Motor neuron (in vitro differentiated cells): Measurements from ENCODE around the gene RXYLT1. TPM values are rescaled to one million over a fixed set of nuclear protein-coding genes. Genes with fewer than 3 reads are reported as not detected.
"Not testable (repeated sequence)": the region's sequence is repeated elsewhere in the genome, so short reads cannot be mapped to it uniquely, and the experiment has no call there.

ENCODE experiments used
- ATAC-seq, 8 experiments: fragments of 200-7000 bp; cut with Tn5 transposase; replicated peaks in 6 of 8; 2 replicates each; pipeline ENCODE4 v1.8.0; 2021; ENCODE audit warnings: mild to moderate bottlenecking in 8 of 8, moderate library complexity in 8 of 8
- H3K27ac ChIP-seq, 2 donors: fragments of 250-450 bp; sonication (Bioruptor Pico); 2 replicates each; pipeline ENCODE4 v1.9.0; 2021; ENCODE audit warnings: antibody characterized with exemption in 2 of 2, mild to moderate bottlenecking in 2 of 2, moderate library complexity in 1 of 2
- H3K4me1 ChIP-seq, 2 donors: fragments of 250-450 bp; sonication (Bioruptor Pico); replicated peaks in 1 of 2; 2 replicates each; pipeline ENCODE4 v1.6.1; 2021; ENCODE audit warnings: antibody characterized with exemption in 2 of 2, mild to moderate bottlenecking in 2 of 2, moderate library complexity in 1 of 2
- H3K4me3 ChIP-seq, 5 donors: fragments of 250-450 bp; sonication (Bioruptor Pico); 2 replicates each; pipeline ENCODE4 v1.9.0; 2021; ENCODE audit warnings: antibody characterized with exemption in 5 of 5, mild to moderate bottlenecking in 5 of 5, moderate library complexity in 4 of 5
- WGBS, 10 experiments: fragments of 450-650 bp; shearing (Covaris generic); methylation state at CpG; one replicate each; pipeline ENCODE4 v1.0.0; 2022; 5-methylcytosine and 5-hydroxymethylcytosine counted together
- in situ Hi-C, 9 experiments: fragments of 400-800 bp; cut with MboI; loops; one replicate each; pipeline ENCODE4 v1.15.0; 2021; ENCODE audit warnings: low sequenced_read_pairs in 9 of 9, low pct_unique_long_range_greater_than_20kb in 2 of 9; ENCODE audit not compliant: unreplicated experiment in 9 of 9
- total RNA-seq, 8 experiments: library from RNA; unstranded; fragments of 300-600 nt; gene quantifications; 2 replicates each; pipeline versions ENCODE4 v1.2.3 to v1.2.4, GENCODE V29; 2022

Gene RXYLT1
- 10 to 100 TPM; 11.0 to 32.4 (median 17.4) TPM for total RNA-seq

DNA sequence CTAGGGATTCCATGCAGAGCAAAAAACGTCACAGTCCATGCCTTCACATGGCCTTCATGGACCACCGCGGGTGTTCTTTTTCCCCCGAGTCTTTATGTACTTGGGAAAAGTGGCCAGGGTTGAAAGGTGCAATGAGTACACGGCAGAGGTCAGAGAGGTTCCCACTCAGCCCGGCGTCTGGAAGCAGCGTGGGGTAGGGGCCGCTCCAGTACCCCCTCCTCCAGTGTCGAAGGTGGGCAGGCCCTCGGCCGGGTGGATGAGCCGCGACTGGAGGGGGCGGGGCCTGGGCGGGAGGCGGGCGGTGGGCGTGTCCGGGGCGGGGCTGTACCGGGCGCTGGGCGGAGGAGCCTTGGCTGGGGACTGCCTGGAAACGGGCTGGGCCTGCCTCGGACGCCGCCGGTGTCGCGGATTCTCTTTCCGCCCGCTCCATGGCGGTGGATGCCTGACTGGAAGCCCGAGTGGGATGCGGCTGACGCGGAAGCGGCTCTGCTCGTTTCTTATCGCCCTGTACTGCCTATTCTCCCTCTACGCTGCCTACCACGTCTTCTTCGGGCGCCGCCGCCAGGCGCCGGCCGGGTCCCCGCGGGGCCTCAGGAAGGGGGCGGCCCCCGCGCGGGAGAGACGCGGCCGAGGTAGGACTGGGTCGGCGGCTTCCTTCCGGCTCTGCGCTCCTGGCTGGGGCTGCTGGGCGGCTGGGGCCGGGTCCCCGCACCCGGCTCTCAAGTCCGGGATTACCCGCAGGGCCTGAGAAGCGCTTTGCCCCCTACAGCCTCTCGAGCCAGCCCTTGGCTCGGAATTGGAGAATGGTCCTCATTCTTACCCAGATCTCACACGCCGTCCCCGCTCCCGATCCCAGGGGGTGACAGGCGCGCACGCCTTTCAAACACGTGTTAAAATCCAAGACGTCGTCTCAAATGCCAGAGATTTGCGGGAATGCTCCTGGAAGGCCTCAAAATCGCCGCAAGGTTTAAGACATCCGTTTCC lies at the start of gene RXYLT1:
Gene RXYLT1, plus strand, starts transcription at position 412 of the 984 bp plus-strand sequence. Its CDS starts 52 bp downstream, at position 464.
- peak; percentile 93 to 95 (median 94) for ATAC-seq
- Histone ChIP-seq H3K4me1 (peaks cover 0 to 6% of the 10 kb centered on the region in 2 donors), H3K4me3 (peak within 1 kb of the TSS; percentile 57 to 82 (median 68)), H3K27ac (peak within 1 kb of the TSS; percentile 84 to 95)
- in situ Hi-C loops: loop anchor here in 2 of 9 experiments (25.0 kb wide), 2 partner anchors 367 to 667 kb away; no protein-coding TSS in a partner anchor
- WGBS, 10 experiments: 0 to 27% (median 2%) methylated on average over 2 to 17 of the region's 86 CpGs; no CpG with 5 or more reads in 4 of the 10 experiments

- in situ Hi-C loops, H3K27ac ChIP-seq, H3K4me1 ChIP-seq, H3K4me3 ChIP-seq, ATAC-seq: not testable (repeated sequence)
These were observed 46.9 kb upstream of the RXYLT1 start for GRCh38 chr12:63732779-63733178.

GRCh38 chr12:63733585-63733984 lies 46.1 kb upstream of the RXYLT1 start:
- H3K4me1 ChIP-seq, H3K27ac ChIP-seq, ATAC-seq, H3K4me3 ChIP-seq, in situ Hi-C loops: not testable (repeated sequence)
- 50 to 57% methylated on average over 1 of the region's 3 CpGs; no CpG with 5 or more reads in 8 of the 10 experiments for WGBS, 10 experiments

DNA sequence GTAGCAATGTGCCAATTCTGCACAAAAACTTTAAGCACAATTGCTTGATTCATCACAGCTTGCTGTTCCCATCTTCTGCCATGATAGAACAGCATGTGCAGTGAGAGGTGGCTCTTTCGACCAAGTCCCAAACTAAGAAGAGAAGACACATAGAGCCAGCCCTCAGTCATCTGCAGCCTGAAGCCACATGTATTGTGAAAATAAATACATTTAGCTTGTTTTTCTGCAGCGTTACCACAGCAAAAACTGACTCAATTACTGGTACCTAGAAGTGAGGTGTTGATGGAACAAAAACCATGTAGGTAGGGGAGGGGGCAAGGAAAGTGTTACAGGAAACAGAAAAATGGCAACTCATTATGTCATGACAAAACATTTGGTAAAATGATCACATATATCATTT lies 39.2 kb upstream of the RXYLT1 start:
- H3K27ac ChIP-seq, H3K4me3 ChIP-seq, H3K4me1 ChIP-seq, in situ Hi-C loops, ATAC-seq: not testable (repeated sequence)
- no CpG with 5 or more reads among the region's 2 CpGs for WGBS, 10 experiments

- H3K4me3 ChIP-seq, H3K27ac ChIP-seq, H3K4me1 ChIP-seq, ATAC-seq, in situ Hi-C loops: not testable (repeated sequence)
- 20 to 100% (median 80%) methylated on average over 1 of the region's 1 CpG; no CpG with 5 or more reads in 3 of the 10 experiments for WGBS, 10 experiments
These were observed 38.3 kb upstream of the RXYLT1 start for GRCh38 chr12:63741431-63741830.

DNA sequence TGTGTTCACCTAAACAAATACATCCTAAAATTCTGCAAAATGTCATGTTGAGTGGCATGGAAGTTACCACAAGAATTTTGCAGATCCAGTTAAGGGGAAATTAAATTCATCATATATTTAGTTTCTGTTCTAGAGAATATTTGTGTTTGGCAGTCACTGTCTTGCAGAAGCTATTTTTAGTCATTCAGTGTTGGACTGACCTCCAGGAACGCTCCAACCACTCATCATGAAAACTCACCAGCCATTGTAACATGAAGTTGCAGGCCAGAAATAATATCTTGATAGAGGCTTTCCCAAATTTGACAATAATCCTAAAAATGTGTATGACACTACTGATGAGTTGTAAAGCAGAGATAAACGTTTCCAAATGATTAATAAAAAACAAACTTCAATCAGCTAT lies 35.6 kb upstream of the RXYLT1 start:
- not testable (repeated sequence) for ATAC-seq

DNA sequence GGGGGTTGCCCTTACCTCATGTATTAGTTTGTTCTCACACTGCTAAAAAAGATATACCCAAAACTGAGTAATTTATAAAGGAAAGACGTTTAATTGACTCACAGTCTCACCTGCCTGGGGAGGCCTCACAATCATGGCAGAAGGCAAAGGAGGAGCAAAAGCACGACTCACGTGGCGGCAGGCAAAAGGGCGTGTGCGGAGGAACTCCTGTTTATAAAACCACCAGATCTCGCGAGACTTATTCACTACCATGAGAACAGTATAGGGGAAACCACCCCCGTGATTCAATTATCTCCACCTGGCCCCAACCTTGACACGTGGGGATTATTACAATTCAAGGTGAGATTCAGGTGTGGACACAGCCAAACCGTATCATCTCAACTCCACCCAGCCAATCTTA lies 33.2 kb upstream of the RXYLT1 start:
- 0 to 93% (median 81%) methylated on average over 1 to 2 of the region's 11 CpGs; no CpG with 5 or more reads in 4 of the 10 experiments for WGBS, 10 experiments
- H3K4me1 ChIP-seq, ATAC-seq, H3K27ac ChIP-seq, in situ Hi-C loops, H3K4me3 ChIP-seq: not testable (repeated sequence)

More for the DNA sequence above, 35.6 kb upstream of the RXYLT1 start:
- WGBS, 10 experiments: 0 to 80% (median 29%) methylated on average over 1 to 2 of the region's 2 CpGs; no CpG with 5 or more reads in 1 of the 10 experiments
- H3K27ac ChIP-seq, H3K4me3 ChIP-seq, in situ Hi-C loops, H3K4me1 ChIP-seq: not testable (repeated sequence)

- in situ Hi-C loops, H3K4me3 ChIP-seq, ATAC-seq, H3K4me1 ChIP-seq, H3K27ac ChIP-seq: not testable (repeated sequence)
These were observed 32.6 kb upstream of the RXYLT1 start for GRCh38 chr12:63747136-63747535.

DNA sequence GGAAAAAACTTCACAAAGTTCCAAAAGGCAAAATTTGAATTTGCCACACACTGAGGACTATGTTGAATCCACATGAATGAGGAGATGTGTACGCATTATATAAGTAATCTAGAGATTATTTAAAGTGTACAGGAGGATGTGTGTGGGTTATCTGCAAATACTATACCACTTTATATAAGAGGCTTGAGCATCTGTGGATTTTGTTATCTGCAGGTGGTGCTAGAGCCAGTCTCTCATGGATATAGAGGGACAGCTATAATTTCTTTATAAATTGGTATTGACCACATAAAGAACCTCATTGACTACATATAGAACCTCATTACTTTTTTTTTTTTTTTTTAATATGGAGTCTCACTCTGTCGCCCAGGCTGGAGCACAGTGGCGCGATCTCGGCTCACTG lies 32.2 kb upstream of the RXYLT1 start:
- no peak overlapping the region for H3K27ac ChIP-seq
- WGBS, 10 experiments: 0 to 85% (median 77%) methylated on average over 1 to 5 of the region's 5 CpGs; no CpG with 5 or more reads in 2 of the 10 experiments
- in situ Hi-C loops: no loop called here
- no peak overlapping the region for H3K4me3 ChIP-seq
- no peaks in the 10 kb centered on the region for H3K4me1 ChIP-seq
- no peak for ATAC-seq

- H3K4me1 ChIP-seq: no peaks in the 10 kb centered on the region
- H3K4me3 ChIP-seq: no peak overlapping the region
- WGBS, 10 experiments: 0 to 100% (median 30%) methylated on average over 1 to 2 of the region's 2 CpGs; no CpG with 5 or more reads in 4 of the 10 experiments
- no peak overlapping the region for H3K27ac ChIP-seq
- ATAC-seq: no peak
- in situ Hi-C loops: no loop called here
These were observed 27.4 kb upstream of the RXYLT1 start for GRCh38 chr12:63752283-63752682.

DNA sequence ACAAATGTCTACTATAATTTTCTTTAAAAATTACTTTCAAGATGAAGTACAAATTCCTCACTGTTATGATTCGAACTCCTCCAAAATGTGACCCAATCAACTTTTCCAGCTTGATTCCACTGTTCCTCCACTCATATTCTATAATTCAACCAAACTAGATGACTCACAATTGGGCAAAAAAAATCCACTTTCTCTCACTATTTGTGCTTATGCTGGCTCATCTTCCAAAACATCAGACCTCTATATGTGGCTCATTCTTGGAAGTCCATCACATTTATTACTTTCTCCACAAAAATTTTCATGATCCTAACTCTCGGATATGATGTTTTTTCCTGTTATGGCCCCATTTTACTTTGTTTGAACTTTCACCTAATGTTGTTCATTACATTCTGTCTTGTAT lies 26.9 kb upstream of the RXYLT1 start:
- ATAC-seq: no peak
- Histone ChIP-seq H3K27ac (no peak overlapping the region), H3K4me1 (no peaks in the 10 kb centered on the region), H3K4me3 (no peak overlapping the region)
- WGBS, 10 experiments: 39 to 96% (median 79%) methylated on average over 1 to 2 of the region's 2 CpGs; no CpG with 5 or more reads in 1 of the 10 experiments
- in situ Hi-C loops: no loop called here

DNA sequence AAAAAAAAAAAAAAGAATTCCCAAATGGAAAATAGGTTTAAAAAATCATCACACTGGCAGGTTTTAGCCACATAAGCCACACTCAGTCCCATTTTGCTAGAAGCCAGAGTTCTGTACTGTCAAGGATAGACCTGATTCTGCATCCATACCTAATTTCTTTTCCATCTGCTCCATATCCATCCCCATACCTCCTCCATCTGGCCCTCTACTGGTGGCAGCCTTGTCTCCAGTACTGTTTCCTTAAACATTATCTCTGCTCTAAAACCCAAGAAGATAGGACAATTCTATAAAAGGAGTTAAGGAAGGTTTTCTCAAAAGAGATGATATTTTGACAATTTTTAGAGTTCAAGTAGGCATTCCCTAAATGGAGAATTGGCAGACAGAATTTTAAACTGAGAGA lies 26.0 kb upstream of the RXYLT1 start:
- Histone ChIP-seq H3K27ac (no peak overlapping the region), H3K4me3 (no peak overlapping the region), H3K4me1 (no peaks in the 10 kb centered on the region)
- no peak for ATAC-seq
- in situ Hi-C loops: no loop called here

DNA sequence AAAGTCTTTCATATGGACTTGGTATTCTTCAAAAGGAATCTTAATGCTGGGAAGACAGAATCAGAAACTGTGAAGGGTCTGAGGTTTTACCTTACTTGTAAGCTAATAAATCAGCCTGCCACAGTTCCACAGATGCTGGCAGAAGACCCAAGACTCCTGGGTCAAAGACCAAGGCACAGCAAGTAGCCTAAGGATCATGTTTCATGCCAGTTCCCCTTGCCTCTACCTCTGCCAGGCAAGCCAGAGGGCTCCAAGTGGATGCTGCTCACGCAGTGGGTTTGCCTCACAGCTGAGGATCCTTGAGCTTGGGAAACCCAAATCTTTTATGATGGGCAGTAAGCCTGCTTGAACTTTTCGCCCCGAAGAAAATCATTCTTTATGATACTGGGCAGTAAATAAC lies 15.2 kb upstream of the RXYLT1 start:
- in situ Hi-C loops: no loop called here
- no peak for ATAC-seq
- Histone ChIP-seq H3K4me3 (no peak overlapping the region), H3K4me1 (no peaks in the 10 kb centered on the region), H3K27ac (no peak overlapping the region)
- 20 to 95% (median 92%) methylated on average over 1 to 3 of the region's 3 CpGs; no CpG with 5 or more reads in 5 of the 10 experiments for WGBS, 10 experiments
